Measurements from ENCODE around the gene PLAGL2. TPM values are rescaled to one million over a fixed set of nuclear protein-coding genes. Genes with fewer than 3 reads are reported as not detected.

PLAGL2 gene, protein sequence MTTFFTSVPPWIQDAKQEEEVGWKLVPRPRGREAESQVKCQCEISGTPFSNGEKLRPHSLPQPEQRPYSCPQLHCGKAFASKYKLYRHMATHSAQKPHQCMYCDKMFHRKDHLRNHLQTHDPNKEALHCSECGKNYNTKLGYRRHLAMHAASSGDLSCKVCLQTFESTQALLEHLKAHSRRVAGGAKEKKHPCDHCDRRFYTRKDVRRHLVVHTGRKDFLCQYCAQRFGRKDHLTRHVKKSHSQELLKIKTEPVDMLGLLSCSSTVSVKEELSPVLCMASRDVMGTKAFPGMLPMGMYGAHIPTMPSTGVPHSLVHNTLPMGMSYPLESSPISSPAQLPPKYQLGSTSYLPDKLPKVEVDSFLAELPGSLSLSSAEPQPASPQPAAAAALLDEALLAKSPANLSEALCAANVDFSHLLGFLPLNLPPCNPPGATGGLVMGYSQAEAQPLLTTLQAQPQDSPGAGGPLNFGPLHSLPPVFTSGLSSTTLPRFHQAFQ
- total RNA-seq, result 6.9 and 7.5 TPM in 2 replicates

DNA sequence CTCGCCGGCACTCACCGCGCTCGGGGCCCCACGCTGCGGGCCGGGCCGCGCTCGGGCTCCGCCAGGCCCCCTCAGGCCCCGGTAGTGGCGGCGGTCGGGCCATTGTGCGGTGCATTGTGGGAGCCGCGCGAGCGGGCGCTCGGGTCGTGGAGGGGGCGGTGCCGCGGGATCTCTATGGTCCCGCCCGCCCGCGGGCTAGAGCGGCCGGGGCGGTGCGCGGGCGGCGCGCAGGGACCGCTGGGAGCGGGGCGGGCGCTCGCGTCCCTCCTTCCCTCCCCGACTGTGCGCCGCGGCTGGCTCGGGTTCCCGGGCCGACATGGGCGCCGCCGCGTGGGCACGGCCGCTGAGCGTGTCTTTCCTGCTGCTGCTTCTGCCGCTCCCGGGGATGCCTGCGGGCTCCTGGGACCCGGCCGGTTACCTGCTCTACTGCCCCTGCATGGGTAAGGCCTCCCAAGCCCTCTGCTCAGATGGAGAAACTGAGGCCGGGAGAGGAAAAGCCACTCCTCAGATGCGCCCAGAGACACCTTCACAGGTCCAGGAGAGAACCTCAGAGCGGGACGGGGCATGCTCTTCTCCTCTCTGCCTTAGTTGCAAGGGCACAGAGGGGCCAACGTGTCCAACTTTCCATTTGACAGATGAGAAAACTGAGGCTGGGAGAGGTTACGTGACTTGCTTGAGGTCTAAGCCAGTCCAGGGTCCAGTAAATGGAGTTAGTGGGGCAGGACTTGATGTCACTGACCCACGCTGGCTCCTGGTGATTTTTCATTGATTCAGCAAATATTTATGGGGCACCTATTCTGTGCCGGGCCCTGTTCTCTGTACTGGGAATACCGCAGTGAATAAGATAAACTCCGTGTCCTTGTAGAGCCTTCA lies at the start of gene PLAGL2, which contains the start of gene POFUT1:
PLAGL2 (minus strand) TSS at position 118 of the 873 bp plus-strand sequence. CDS start 5,565 bp downstream, outside the sequence.
POFUT1 (plus strand) TSS at position 255 of the 873 bp plus-strand sequence; CDS start at position 317, 62 bp downstream.

Other genes starting within 250 kb of the PLAGL2 start
- not detected in 2 replicates for gene XKR7, start 239.6 kb downstream of the PLAGL2 start, total RNA-seq
- gene CCM2L, start 197.3 kb downstream of the PLAGL2 start, total RNA-seq, result 14.9 and 16.7 TPM in 2 replicates
- 0.33 TPM in 1 of 2 replicates, not detected in the other for gene HCK, start 155.5 kb downstream of the PLAGL2 start, total RNA-seq
- 51.1 and 60.4 TPM in 2 replicates for gene TM9SF4, start 98.0 kb downstream of the PLAGL2 start, total RNA-seq
- 42.6 and 52.3 TPM in 2 replicates for gene POFUT1, start 137 bp upstream of the PLAGL2 start, total RNA-seq
- 29.4 and 29.7 TPM in 2 replicates for gene KIF3B, start 69.9 kb upstream of the PLAGL2 start, total RNA-seq
- gene ASXL1, start 150.6 kb upstream of the PLAGL2 start, total RNA-seq, result 66.8 and 68.9 TPM in 2 replicates

Measured in vein endothelial cell (primary cell).